ENCODE data around the gene RSPH6A.

The RSPH6A gene

GRCh38 chr19:45779231-45780145, 35.6 kb downstream of the RSPH6A start:
- DNase-seq: peak; percentile 83

DNA sequence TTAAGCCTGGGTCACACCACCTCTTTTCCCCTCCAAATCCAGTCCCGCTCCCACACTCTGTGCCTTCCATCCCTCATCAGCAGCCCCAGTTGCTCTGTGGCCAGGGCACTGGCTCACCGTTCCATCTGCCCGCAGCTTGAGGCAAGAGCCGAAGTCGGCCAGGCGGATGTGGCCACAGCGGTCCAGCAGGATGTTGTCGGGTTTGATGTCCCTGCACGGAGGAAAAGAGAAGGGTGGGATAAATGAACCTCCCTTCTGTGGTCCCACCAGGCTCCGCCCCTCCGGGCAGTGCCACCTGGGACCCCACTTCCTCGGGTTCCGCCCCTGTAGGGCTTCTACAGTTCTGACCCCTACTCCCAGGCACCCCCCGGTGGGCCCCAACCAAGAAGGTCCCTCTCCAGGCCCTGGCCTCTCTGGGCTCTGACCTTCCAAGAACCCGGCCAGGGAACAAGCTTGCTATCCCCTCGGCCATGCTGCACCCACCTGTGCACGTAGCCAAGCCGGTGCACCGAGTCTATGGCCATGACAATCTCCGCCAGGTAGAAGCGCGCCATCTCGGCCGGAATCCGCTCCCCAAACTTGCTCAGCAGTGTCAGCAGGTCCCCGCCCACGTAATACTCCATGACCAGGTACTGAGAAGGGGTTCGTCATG, 37.0 kb downstream of the RSPH6A start:
- no peak for DNase-seq

DNA sequence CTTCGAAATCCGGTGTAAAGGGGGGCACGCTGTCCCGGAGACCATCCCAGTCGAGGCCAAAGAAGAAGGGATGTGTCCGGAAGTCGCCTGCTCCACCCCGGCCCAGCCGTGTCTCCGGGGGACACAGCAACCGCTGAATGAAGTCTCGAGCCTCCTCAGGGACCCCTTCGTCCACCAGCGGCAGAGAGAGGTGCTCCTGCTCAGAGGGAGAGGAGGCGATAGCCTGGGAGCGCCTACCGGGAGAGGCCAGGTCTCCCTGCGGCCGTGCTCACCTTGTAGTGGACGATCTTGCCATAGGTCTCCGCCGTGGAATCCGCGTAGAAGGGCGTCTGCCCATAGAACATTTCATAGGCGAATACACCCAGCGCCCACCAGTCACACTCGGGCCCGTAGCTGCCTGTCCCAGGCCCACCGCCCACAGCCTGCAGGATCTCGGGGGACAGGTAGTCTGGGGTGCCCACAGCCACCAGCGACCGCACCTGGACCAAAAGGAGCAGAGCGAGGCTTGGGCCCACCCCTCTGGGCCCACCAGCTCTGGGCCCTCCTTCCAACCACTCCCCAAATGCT, 37.6 kb downstream of the RSPH6A start:
- DNase-seq: no peak

DNA sequence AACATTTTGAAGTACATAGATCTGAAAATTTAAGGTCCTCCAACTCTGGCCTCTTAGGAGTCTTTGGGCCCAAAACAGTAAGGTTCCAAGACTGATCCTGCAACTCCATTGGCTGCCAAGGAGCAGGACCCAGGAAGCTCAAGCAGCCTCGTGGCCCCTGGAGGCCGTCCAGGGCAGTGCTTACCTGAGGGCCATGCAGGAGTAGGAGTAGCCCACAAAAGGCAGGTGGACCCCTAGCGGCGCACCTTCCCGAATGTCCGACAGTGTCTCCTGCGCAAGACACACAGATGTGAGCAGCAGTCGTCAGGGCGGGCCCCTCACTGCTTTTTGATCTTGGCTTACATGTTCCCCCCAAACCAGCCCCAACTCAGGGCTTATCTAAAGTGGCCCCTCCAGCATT, 40.3 kb downstream of the RSPH6A start:
- DNase-seq: no peak

GRCh38 chr19:45773384-45773783, 41.7 kb downstream of the RSPH6A start:
- DNase-seq: no peak

DNA sequence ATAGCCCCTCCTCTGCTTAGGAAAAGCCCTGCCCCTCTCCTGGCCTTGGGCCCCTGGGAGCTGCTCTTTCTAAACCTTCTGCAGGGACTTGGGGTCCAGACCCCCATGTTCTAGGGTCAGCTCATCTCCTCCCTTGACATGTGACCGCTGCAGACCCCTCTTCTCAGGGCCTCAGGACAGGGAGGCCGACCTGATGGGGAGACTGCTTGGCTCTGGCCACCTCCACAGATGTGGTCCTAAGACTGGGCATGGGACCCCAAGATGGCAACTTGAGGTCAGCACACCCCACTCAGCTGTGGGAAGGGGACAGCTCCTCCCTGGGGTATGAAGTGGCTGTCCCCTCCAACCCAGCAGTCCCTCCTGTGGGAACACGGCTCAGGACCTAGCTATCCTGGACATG, 42.2 kb downstream of the RSPH6A start:
- no peak for DNase-seq

- DNase-seq: no peak
Observed at GRCh38 chr19:45772130-45772840, 42.8 kb downstream of the RSPH6A start.

- DNase-seq: no peak
Observed at GRCh38 chr19:45771311-45771933, 43.7 kb downstream of the RSPH6A start.

DNA sequence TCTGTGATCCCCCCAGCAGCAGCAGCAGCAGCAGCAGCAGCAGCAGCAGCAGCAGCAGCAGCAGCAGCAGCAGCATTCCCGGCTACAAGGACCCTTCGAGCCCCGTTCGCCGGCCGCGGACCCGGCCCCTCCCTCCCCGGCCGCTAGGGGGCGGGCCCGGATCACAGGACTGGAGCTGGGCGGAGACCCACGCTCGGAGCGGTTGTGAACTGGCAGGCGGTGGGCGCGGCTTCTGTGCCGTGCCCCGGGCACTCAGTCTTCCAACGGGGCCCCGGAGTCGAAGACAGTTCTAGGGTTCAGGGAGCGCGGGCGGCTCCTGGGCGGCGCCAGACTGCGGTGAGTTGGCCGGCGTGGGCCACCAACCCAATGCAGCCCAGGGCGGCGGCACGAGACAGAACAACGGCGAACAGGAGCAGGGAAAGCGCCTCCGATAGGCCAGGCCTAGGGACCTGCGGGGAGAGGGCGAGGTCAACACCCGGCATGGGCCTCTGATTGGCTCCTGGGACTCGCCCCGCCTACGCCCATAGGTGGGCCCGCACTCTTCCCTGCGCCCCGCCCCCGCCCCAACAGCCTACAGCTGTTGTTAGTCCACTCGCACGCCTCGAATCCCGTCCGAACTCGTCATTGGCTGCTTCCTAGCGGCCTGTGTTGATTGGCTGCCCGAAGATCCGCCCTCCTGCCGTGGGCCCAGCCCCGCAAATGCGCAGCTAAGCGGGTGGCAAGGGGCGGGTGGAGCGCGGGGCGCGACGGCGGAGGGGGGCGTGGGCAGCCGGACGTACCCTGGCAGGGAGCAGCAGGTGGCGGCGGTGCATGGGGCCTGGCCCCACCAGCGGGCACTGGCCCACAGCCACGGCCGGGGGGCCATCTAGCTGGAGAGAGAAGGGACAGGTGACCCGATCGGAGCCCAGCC, 44.7 kb downstream of the RSPH6A start:
- peak; percentile 95 for DNase-seq

- DNase-seq: no peak
Observed at GRCh38 chr19:45769821-45770191, 45.3 kb downstream of the RSPH6A start.

GRCh38 chr19:45768984-45769782, 45.9 kb downstream of the RSPH6A start, which contains the start of gene SIX5:
Gene SIX5, minus strand, starts transcription at chr19:45769252. Its CDS starts 408 bp downstream, at chr19:45768844.
- DNase-seq: peak; percentile 89

DNA sequence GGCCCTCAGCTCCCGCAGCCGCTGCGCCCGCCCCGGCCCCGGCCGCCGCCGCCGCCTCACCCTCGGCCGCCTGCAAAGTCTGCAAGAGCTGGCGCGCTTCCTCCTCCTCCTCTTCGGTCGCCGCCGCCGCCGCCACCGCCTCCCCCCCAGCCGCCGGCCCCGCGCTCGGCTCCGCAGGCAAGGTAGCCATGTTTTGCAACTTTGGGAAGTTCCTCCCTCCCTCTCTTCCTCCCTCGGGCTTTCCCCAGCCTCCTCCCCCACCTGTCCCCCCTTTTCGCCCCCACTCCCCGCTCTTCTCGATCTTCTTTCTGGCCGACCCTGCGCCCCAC, 46.5 kb downstream of the RSPH6A start:
- no peak for DNase-seq

- no peak for DNase-seq
Observed at GRCh38 chr19:45767881-45768654, 47.0 kb downstream of the RSPH6A start.

- DNase-seq: peak; percentile 5
Observed at GRCh38 chr19:45767410-45767880, 47.7 kb downstream of the RSPH6A start.

DNA sequence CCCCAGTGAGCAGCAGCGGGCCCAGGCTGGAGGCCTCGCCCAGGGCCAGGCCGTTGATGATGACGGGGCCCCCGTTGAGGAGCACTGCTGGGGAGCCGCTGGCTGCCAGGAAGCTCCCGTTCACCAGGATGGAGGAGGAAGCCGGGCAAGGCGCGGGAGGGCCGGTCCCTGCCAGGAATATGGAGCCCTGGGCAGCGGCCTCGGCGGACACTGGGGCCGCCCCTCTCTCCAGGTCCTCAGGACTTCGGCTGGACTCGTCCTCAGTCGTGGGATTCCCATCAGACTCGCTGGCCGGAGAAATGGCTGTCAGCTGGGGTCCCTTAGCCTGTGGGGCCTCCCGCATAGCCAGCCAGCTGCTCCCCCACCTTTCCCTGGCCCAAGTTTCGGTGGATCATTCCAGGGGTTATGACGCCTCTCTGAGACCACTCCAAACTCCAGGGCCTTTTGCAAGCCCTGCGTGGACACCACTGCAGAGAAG, 48.2 kb downstream of the RSPH6A start:
- DNase-seq: no peak

GRCh38 chr19:45766296-45766868, 48.7 kb downstream of the RSPH6A start:
- no peak for DNase-seq

- DNase-seq: no peak
Observed at GRCh38 chr19:45765702-45766295, 49.3 kb downstream of the RSPH6A start.

- no peak for DNase-seq
Observed at GRCh38 chr19:45764945-45765701, 50.0 kb downstream of the RSPH6A start.

All from DMS79 (cell line).